Upper lobe of left lung (tissue), 6 donors: ENCODE data around the gene IFITM5. TPM values are rescaled to one million over a fixed set of nuclear protein-coding genes. Genes with fewer than 3 reads are reported as not detected.
A peak's percentile ranks its signal among the peaks of the same experiment; 100 is the strongest.

Experiments used
- ATAC-seq, 2 donors: fragments of 200-7000 bp; cut with Tn5 transposase; one replicate each; pipeline ENCODE4 v1.9.1; 2022; ENCODE audit warnings: mild to moderate bottlenecking in 2 of 2, moderate library complexity in 2 of 2; ENCODE audit not compliant: low FRiP score in 2 of 2
- DNase-seq, 2 donors: peaks; one replicate each; pipeline ENCODE4 v3.0.0-alpha.2; 2019 to 2020
- H3K27ac ChIP-seq, 4 donors: fragments of 200-600 bp; sonication (generic); one replicate each; pipeline ENCODE4 v1.5.1; 2016 to 2019
- H3K27me3 ChIP-seq, 4 donors: fragments of 200-600 bp; sonication (generic); one replicate each; pipeline ENCODE4 v1.5.1; 2017 to 2019
- H3K36me3 ChIP-seq, 4 donors: fragments of 200-600 bp; sonication (generic); one replicate each; pipeline ENCODE4 v1.5.1; 2016 to 2019
- H3K4me1 ChIP-seq, 4 donors: fragments of 200-600 bp; sonication (generic); one replicate each; pipeline ENCODE4 v1.5.1; 2018 to 2019
- H3K4me3 ChIP-seq, 4 donors: fragments of 200-600 bp; sonication (generic); one replicate each; pipeline ENCODE4 v1.5.1; 2017 to 2019; ENCODE audit warnings: mild to moderate bottlenecking in 2 of 4, moderate library complexity in 1 of 4
- H3K9me3 ChIP-seq, 4 donors: fragments of 200-600 bp; sonication (generic); one replicate each; pipeline ENCODE4 v1.5.1; 2018 to 2019
- CTCF ChIP-seq, 6 experiments: fragments of 450-650 bp in 4 of 6; fragments of 200-600 bp in 2 of 6; sonication (generic) in 2 of 6; IDR thresholded peaks; one replicate each; pipeline ENCODE4 v1.5.1; 2016 to 2019; ENCODE audit warnings: antibody characterized with exemption in 6 of 6
- EP300 ChIP-seq, 4 donors: sonication (generic); formaldehyde crosslinking; IDR thresholded peaks; one replicate each; pipeline ENCODE4 v1.5.1; 2017; ENCODE audit warnings: antibody characterized with exemption in 4 of 4, control low read depth in 2 of 4
- POLR2A ChIP-seq, 4 donors: fragments of 450-650 bp; IDR thresholded peaks; one replicate each; pipeline ENCODE4 v1.5.1; 2016 to 2017; ENCODE audit warnings: antibody characterized with exemption in 4 of 4, mild to moderate bottlenecking in 2 of 4
- POLR2AphosphoS5 ChIP-seq, 2 donors: sonication (generic); formaldehyde crosslinking; IDR thresholded peaks; one replicate each; pipeline ENCODE4 v1.5.1; 2017; ENCODE audit warnings: antibody characterized with exemption in 2 of 2
- WGBS, 2 donors: methylation state at CpG; one replicate each; pipeline ENCODE4 v1.1.5; 2017 to 2018; 5-methylcytosine and 5-hydroxymethylcytosine counted together
- total RNA-seq, 6 donors: library from RNA; depleted of rRNA in 4 of 6; stranded (reverse); fragments of >200 nt in 4 of 6; gene quantifications; one replicate each; pipeline versions ENCODE4 v1.1.0 to v1.2.1, GENCODE V29; 2016 to 2021
- donor health status: DM: no; HTN: no; CAD: no; lungs with moderate emphysema.
- donor health status: DM: no; HTN: yes; CAD: no; lungs with severe emphysema.

IFITM5 gene
- total RNA-seq, 6 donors from 2014 or later: not detected

GRCh38 chr11:297586-298405 lies 1.5 kb downstream of the IFITM5 start:
- TF ChIP-seq POLR2A (IDR thresholded peaks at IDR 0.05) (peak in 1 of 4 donors; percentile 9), CTCF (IDR thresholded peaks at IDR 0.05) (no peak), EP300 (IDR thresholded peaks at IDR 0.05) (no peak)
- peaks cover 0 to 23% (median 15%) of the 10 kb centered on the region in 4 donors for H3K36me3 ChIP-seq
- H3K27me3 ChIP-seq: peaks cover 0 to 16% (median 4%) of the 10 kb centered on the region in 4 donors
- no peaks in the 10 kb centered on the region for H3K9me3 ChIP-seq
- peak in 1 of 2 donors; percentile 84 for ATAC-seq
- peak; percentile 19 to 80 for DNase-seq
- H3K27ac ChIP-seq: no peak overlapping the region
- H3K4me3 ChIP-seq: no peak overlapping the region
- peaks cover 0 to 23% (median 2%) of the 10 kb centered on the region in 4 donors for H3K4me1 ChIP-seq
- WGBS, 2 donors: 54 to 62% methylated on average over 17 to 25 of the region's 26 CpGs

- DNase-seq (peak in 1 of 2 donors; percentile 78), ATAC-seq (no peak)
- H3K27me3 ChIP-seq: peaks cover 0 to 16% (median 4%) of the 10 kb centered on the region in 4 donors
- H3K36me3 ChIP-seq: peaks cover 0 to 30% (median 17%) of the 10 kb centered on the region in 4 donors
- WGBS, 2 donors: 49 to 78% methylated on average over 11 to 13 of the region's 13 CpGs
- peaks cover 0 to 23% (median 2%) of the 10 kb centered on the region in 4 donors for H3K4me1 ChIP-seq
- H3K4me3 ChIP-seq: no peak overlapping the region
- TF ChIP-seq EP300 (IDR thresholded peaks at IDR 0.05) (no peak), POLR2AphosphoS5 (IDR thresholded peaks at IDR 0.05) (no peak), POLR2A (IDR thresholded peaks at IDR 0.05) (no peak), CTCF (IDR thresholded peaks at IDR 0.05) (no peak)
- H3K9me3 ChIP-seq: no peaks in the 10 kb centered on the region
- no peak overlapping the region for H3K27ac ChIP-seq
Observed at GRCh38 chr11:297051-297585, 2.2 kb downstream of the IFITM5 start.

GRCh38 chr11:296171-297050 lies 2.9 kb downstream of the IFITM5 start:
- TF ChIP-seq CTCF (IDR thresholded peaks at IDR 0.05) (no peak), POLR2A (IDR thresholded peaks at IDR 0.05) (no peak)
- peaks cover 0 to 16% (median 4%) of the 10 kb centered on the region in 4 donors for H3K27me3 ChIP-seq
- no peak for ATAC-seq

GRCh38 chr11:295351-296170 lies 3.8 kb downstream of the IFITM5 start:
- WGBS, 2 donors: 85 to 86% methylated on average over 18 to 25 of the region's 26 CpGs
- Histone ChIP-seq H3K4me3 (no peak overlapping the region), H3K27ac (no peak overlapping the region), H3K9me3 (no peaks in the 10 kb centered on the region), H3K36me3 (peaks cover 0 to 33% (median 17%) of the 10 kb centered on the region in 4 donors), H3K4me1 (peaks cover 0 to 23% (median 2%) of the 10 kb centered on the region in 4 donors), H3K27me3 (peaks cover 0 to 16% (median 4%) of the 10 kb centered on the region in 4 donors)
- TF ChIP-seq EP300 (IDR thresholded peaks at IDR 0.05) (no peak), CTCF (IDR thresholded peaks at IDR 0.05) (no peak), POLR2AphosphoS5 (IDR thresholded peaks at IDR 0.05) (no peak), POLR2A (IDR thresholded peaks at IDR 0.05) (no peak)
- no peak for DNase-seq
- no peak for ATAC-seq

More at GRCh38 chr11:296171-297050, 2.9 kb downstream of the IFITM5 start:
- H3K4me1 ChIP-seq: peaks cover 0 to 23% (median 2%) of the 10 kb centered on the region in 4 donors
- no peak overlapping the region for H3K27ac ChIP-seq
- WGBS, 2 donors: 74 to 82% methylated on average over 6 to 33 of the region's 35 CpGs
- peaks cover 0 to 33% (median 17%) of the 10 kb centered on the region in 4 donors for H3K36me3 ChIP-seq
- H3K4me3 ChIP-seq: no peak overlapping the region
- DNase-seq: peak in 1 of 2 donors; percentile 78
- no peaks in the 10 kb centered on the region for H3K9me3 ChIP-seq
